Thyroid gland (tissue), 4 donors: ENCODE results near the gene ARNT2.

Experiments used
- CTCF ChIP-seq, 6 experiments: fragments of 200-600 bp in 3 of 6; fragments of 450-650 bp in 3 of 6; sonication (generic) in 3 of 6; IDR thresholded peaks; one replicate each; pipeline ENCODE4 v1.5.1; 2016 to 2019; ENCODE audit warnings: antibody characterized with exemption in 6 of 6, mild to moderate bottlenecking in 2 of 6, inconsistent platforms in 1 of 6, moderate library complexity in 1 of 6
- POLR2A ChIP-seq, 2 donors: fragments of 450-650 bp; IDR thresholded peaks; one replicate each; pipeline ENCODE4 v1.6.1; 2017; ENCODE audit warnings: antibody characterized with exemption in 2 of 2, mild to moderate bottlenecking in 2 of 2, moderate library complexity in 1 of 2

- TF ChIP-seq CTCF (IDR thresholded peaks at IDR 0.05) = no peak
- TF ChIP-seq POLR2A (IDR thresholded peaks at IDR 0.05) = no peak
Measured at GRCh38 chr15:80554560-80554959, 150.4 kb downstream of the ARNT2 start.
